ENCODE measurements around the gene SRM. TPM values are rescaled to one million over a fixed set of nuclear protein-coding genes. Genes with fewer than 3 reads are reported as not detected.
"Not testable (repeated sequence)": the region's sequence is repeated elsewhere in the genome, so short reads cannot be mapped to it uniquely, and the experiment has no call there.

The SRM gene
- total RNA-seq, 2 experiments from 2014 or later = 72.3 to 85.0 TPM

GRCh38 chr1:11046625-11047365, 13.0 kb downstream of the SRM start, which contains the start of gene MASP2:
Gene MASP2 (minus strand): TSS chr1:11047239. CDS start chr1:11047207, 32 bp downstream.
- Mint-ChIP-seq H3K27ac (no peak within 1 kb of the TSS), H3K9me3 (no peaks in the 10 kb centered on the region), H3K27me3 (no peaks in the 10 kb centered on the region), H3K4me1 (no peaks in the 10 kb centered on the region), H3K36me3 (no peaks in the 10 kb centered on the region), H3K4me3 (no peak within 1 kb of the TSS)
- POLR2A ChIA-PET = no interaction called here
- no peak for ATAC-seq (ENCODE audit: low read depth)
- DNase-seq = peak; percentile 25

- H3K4me3 Mint-ChIP-seq = no peak overlapping the region
- H3K9me3 Mint-ChIP-seq = no peaks in the 10 kb centered on the region
- no peaks in the 10 kb centered on the region for H3K27me3 Mint-ChIP-seq
- POLR2A ChIA-PET = interaction anchor here (0.9 kb wide), 1 partner anchor 66 kb away, joined by 3 read pairs; no protein-coding TSS in a partner anchor
- H3K4me1 Mint-ChIP-seq = no peaks in the 10 kb centered on the region
- DNase-seq (no peak), ATAC-seq (ENCODE audit: low read depth) (no peak)
- no peaks in the 10 kb centered on the region for H3K36me3 Mint-ChIP-seq
- no peak overlapping the region for H3K27ac Mint-ChIP-seq
These were observed 13.6 kb downstream of the SRM start for GRCh38 chr1:11046270-11046566.

- H3K4me1 Mint-ChIP-seq = no peaks in the 10 kb centered on the region
- no peaks in the 10 kb centered on the region for H3K36me3 Mint-ChIP-seq
- DNase-seq (peak; percentile 15), ATAC-seq (ENCODE audit: low read depth) (no peak)
- H3K27me3 Mint-ChIP-seq = no peaks in the 10 kb centered on the region
- H3K27ac Mint-ChIP-seq = no peak overlapping the region
- no peaks in the 10 kb centered on the region for H3K9me3 Mint-ChIP-seq
- POLR2A ChIA-PET = interaction anchor here (0.9 kb wide), 1 partner anchor 66 kb away, joined by 3 read pairs; no protein-coding TSS in a partner anchor
- no peak overlapping the region for H3K4me3 Mint-ChIP-seq
These were observed 14.2 kb downstream of the SRM start for GRCh38 chr1:11045428-11046269.

- Mint-ChIP-seq H3K27me3 (no peaks in the 10 kb centered on the region), H3K4me3 (no peak overlapping the region), H3K36me3 (no peaks in the 10 kb centered on the region), H3K27ac (no peak overlapping the region), H3K4me1 (no peaks in the 10 kb centered on the region), H3K9me3 (no peaks in the 10 kb centered on the region)
- DNase-seq (peak; percentile 18), ATAC-seq (ENCODE audit: low read depth) (no peak)
- POLR2A ChIA-PET = no interaction called here
These were observed 14.9 kb downstream of the SRM start for GRCh38 chr1:11044849-11045427.

GRCh38 chr1:11044086-11044848, 15.6 kb downstream of the SRM start:
- H3K27me3 Mint-ChIP-seq = no peaks in the 10 kb centered on the region
- H3K27ac Mint-ChIP-seq = no peak overlapping the region
- no peak overlapping the region for H3K4me3 Mint-ChIP-seq
- H3K9me3 Mint-ChIP-seq = no peaks in the 10 kb centered on the region
- POLR2A ChIA-PET = no interaction called here
- ATAC-seq (ENCODE audit: low read depth) (no peak), DNase-seq (peak; percentile 19)
- H3K36me3 Mint-ChIP-seq = no peaks in the 10 kb centered on the region
- H3K4me1 Mint-ChIP-seq = no peaks in the 10 kb centered on the region

GRCh38 chr1:11042995-11043874, 16.6 kb downstream of the SRM start:
- H3K36me3 Mint-ChIP-seq = no peaks in the 10 kb centered on the region
- H3K27me3 Mint-ChIP-seq = no peaks in the 10 kb centered on the region
- DNase-seq (no peak), ATAC-seq (ENCODE audit: low read depth) (no peak)
- H3K9me3 Mint-ChIP-seq = no peaks in the 10 kb centered on the region
- POLR2A ChIA-PET = interaction anchor here (0.5 kb wide), 1 partner anchor 55 kb away, joined by 3 read pairs; no protein-coding TSS in a partner anchor
- H3K4me3 Mint-ChIP-seq = no peak overlapping the region
- H3K27ac Mint-ChIP-seq = no peak overlapping the region
- H3K4me1 Mint-ChIP-seq = no peaks in the 10 kb centered on the region

GRCh38 chr1:11042065-11042464, 17.8 kb downstream of the SRM start:
- Mint-ChIP-seq H3K4me3 (no peak overlapping the region), H3K9me3 (no peaks in the 10 kb centered on the region), H3K27me3 (no peaks in the 10 kb centered on the region), H3K27ac (no peak overlapping the region), H3K4me1 (peaks cover 8% of the 10 kb centered on the region), H3K36me3 (no peaks in the 10 kb centered on the region)
- POLR2A ChIA-PET = no interaction called here
- ATAC-seq (ENCODE audit: low read depth) = no peak
- no peak for DNase-seq

GRCh38 chr1:11041048-11041447, 18.8 kb downstream of the SRM start:
- Mint-ChIP-seq H3K27ac (no peak overlapping the region), H3K4me1 (peaks cover 8% of the 10 kb centered on the region), H3K36me3 (no peaks in the 10 kb centered on the region), H3K27me3 (no peaks in the 10 kb centered on the region), H3K4me3 (no peak overlapping the region), H3K9me3 (no peaks in the 10 kb centered on the region)
- ATAC-seq (ENCODE audit: low read depth) = no peak
- POLR2A ChIA-PET = no interaction called here
- DNase-seq = no peak

GRCh38 chr1:11040105-11040429, 19.8 kb downstream of the SRM start:
- H3K27me3 Mint-ChIP-seq; H3K4me3 Mint-ChIP-seq; DNase-seq; H3K27ac Mint-ChIP-seq; H3K9me3 Mint-ChIP-seq; H3K36me3 Mint-ChIP-seq; ATAC-seq (ENCODE audit: low read depth); H3K4me1 Mint-ChIP-seq: not testable (repeated sequence)
- POLR2A ChIA-PET = interaction anchor here (0.7 kb wide), 1 partner anchor 13 kb away, joined by 5 read pairs; no protein-coding TSS in a partner anchor

- POLR2A ChIA-PET = interaction anchor here (0.7 kb wide), 1 partner anchor 12 kb away, joined by 5 read pairs; no protein-coding TSS in a partner anchor
- DNase-seq (no peak), ATAC-seq (ENCODE audit: low read depth) (no peak)
- no peaks in the 10 kb centered on the region for H3K9me3 Mint-ChIP-seq
- no peak overlapping the region for H3K27ac Mint-ChIP-seq
- no peaks in the 10 kb centered on the region for H3K27me3 Mint-ChIP-seq
- peaks cover 8% of the 10 kb centered on the region for H3K4me1 Mint-ChIP-seq
- no peak overlapping the region for H3K4me3 Mint-ChIP-seq
- H3K36me3 Mint-ChIP-seq = no peaks in the 10 kb centered on the region
These were observed 20.3 kb downstream of the SRM start for GRCh38 chr1:11039351-11040104.

GRCh38 chr1:11037740-11038182, 22.1 kb downstream of the SRM start:
- no peaks in the 10 kb centered on the region for H3K27me3 Mint-ChIP-seq
- peak; percentile 86 for DNase-seq
- ATAC-seq (ENCODE audit: low read depth) = peak; percentile 97
- POLR2A ChIA-PET = interaction anchor here (0.7 to 2.5 kb wide), 8 partner anchors 24 to 682 kb away, joined by 3 to 11 read pairs (median 4); partner anchors contain the start of genes EXOSC10 and TARDBP
- no peak overlapping the region for H3K27ac Mint-ChIP-seq
- H3K4me1 Mint-ChIP-seq = peaks cover 8% of the 10 kb centered on the region
- no peaks in the 10 kb centered on the region for H3K36me3 Mint-ChIP-seq
- H3K4me3 Mint-ChIP-seq = peak overlapping the region; percentile 31
- H3K9me3 Mint-ChIP-seq = no peaks in the 10 kb centered on the region

All from activated naive CD8-positive, alpha-beta T cell treated with anti-CD3 and anti-CD28 coated beads, Interleukin-2, amount 10 ng/mL, durations not matched to agents 7 days and 5 days (primary cell).